Gastrocnemius medialis (tissue), 4 donors: ENCODE data around the gene OR2G6.
"Not testable (repeated sequence)": the region's sequence is repeated elsewhere in the genome, so short reads cannot be mapped to it uniquely, and the experiment has no call there.

ENCODE experiments used
- CTCF ChIP-seq, 5 experiments: fragments of 450-650 bp in 3 of 5; fragments of 200-600 bp in 2 of 5; sonication (generic) in 2 of 5; IDR thresholded peaks in 4 of 5; conservative IDR thresholded peaks in 1 of 5; 1 replicate in 4 of 5; 2 replicates in 1 of 5; pipeline ENCODE4 v1.5.1; 2016 to 2019; ENCODE audit warnings: antibody characterized with exemption in 5 of 5, mild to moderate bottlenecking in 3 of 5, moderate library complexity in 3 of 5
- POLR2A ChIP-seq, 2 donors: fragments of 450-650 bp; IDR thresholded peaks; one replicate each; pipeline ENCODE4 v1.6.1; 2017; ENCODE audit warnings: antibody characterized with exemption in 2 of 2, mild to moderate bottlenecking in 2 of 2, moderate library complexity in 2 of 2

- TF ChIP-seq CTCF (IDR thresholded peaks at IDR 0.05 in 4 of 5, conservative IDR thresholded peaks at IDR 0.05 in 1 of 5); POLR2A (IDR thresholded peaks at IDR 0.05): not testable (repeated sequence)
Measured at GRCh38 chr1:248488289-248488688, 19.6 kb upstream of the OR2G6 start, which contains the start of gene OR2T5.
